HAP-1 (cell line): Measurements from ENCODE around the gene DCXR.
A peak's percentile ranks its signal among the peaks of the same experiment; 100 is the strongest.

Experiments
- DNase-seq, 2 experiments: peaks; one replicate each; pipeline ENCODE4 v3.0.0-alpha.2; 2016 to 2020; ENCODE audit warnings: low spot score in 2 of 2
- H3K27me3 ChIP-seq: fragments of 250-450 bp; sonication (Bioruptor Pico); 2 replicates; pipeline ENCODE4 v1.5.1; 2020; ENCODE audit warnings: low read depth, mild to moderate bottlenecking, moderate library complexity
- H3K36me3 ChIP-seq: fragments of 250-450 bp; sonication (Bioruptor Pico); replicated peaks from 2 replicates; pipeline ENCODE4 v1.5.1; 2020; ENCODE audit warnings: mild to moderate bottlenecking
- H3K4me1 ChIP-seq: fragments of 250-450 bp; sonication (Bioruptor Pico); 2 replicates; pipeline ENCODE4 v1.5.1; 2020; ENCODE audit warnings: mild to moderate bottlenecking
- H3K4me3 ChIP-seq: fragments of 250-450 bp; sonication (Bioruptor Pico); 2 replicates; pipeline ENCODE4 v1.5.1; 2020; ENCODE audit warnings: mild to moderate bottlenecking, moderate library complexity
- H3K9me3 ChIP-seq: fragments of 250-450 bp; sonication (Bioruptor Pico); 2 replicates; pipeline ENCODE4 v1.5.1; 2020; ENCODE audit warnings: mild to moderate bottlenecking, moderate library complexity
- in situ Hi-C: fragments of 300-500 bp; cut with MboI; formaldehyde crosslinking; loops from 3 replicates; pipeline ENCODE4 v1.14.3; 2020; ENCODE audit warnings: low sequenced_read_pairs, inconsistent platforms, mixed read lengths

DCXR gene

DNA sequence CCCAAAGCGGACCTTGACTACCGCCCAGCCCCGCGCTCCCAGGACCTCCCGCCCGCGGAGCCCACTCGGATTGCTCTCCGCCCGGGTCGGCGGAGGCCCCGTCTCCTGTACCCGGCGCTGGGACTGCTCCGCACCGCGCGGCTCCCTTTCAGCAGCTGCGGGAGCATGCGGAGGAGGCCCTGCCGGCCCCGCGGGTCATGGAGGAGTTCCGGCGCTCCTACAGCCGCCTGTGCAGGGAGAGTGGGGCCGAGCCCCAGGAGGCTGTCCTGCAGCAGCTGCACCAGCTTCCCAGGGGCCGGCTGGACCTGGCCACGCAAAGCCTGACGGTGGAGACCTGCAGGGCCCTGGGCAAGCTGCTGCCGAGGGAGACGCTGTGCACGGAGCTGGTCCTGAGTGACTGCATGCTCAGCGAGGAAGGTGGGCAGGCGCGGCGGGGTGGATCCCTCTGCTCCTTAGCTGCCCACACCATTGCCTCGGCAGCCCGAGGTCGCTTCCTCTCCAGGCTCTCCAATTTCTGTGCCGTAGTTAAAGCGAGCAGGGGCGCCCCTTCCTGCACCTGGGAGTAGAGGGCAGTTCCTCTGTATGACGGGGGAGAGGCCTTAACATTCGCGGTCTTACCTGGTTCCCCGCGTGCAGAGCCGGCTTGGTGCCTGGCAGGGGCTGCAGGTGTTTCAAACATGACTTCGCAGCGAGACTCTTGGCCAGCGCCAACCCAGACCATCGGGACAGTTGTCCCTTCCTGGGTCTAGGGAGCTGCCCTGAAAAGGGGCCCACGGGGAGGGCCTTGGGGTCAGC is 13.9 kb downstream of the DCXR start:
- H3K4me3 ChIP-seq, result peak overlapping the region; percentile 70
- peaks cover 18% of the 10 kb centered on the region for H3K36me3 ChIP-seq
- no peaks in the 10 kb centered on the region for H3K9me3 ChIP-seq
- no peaks in the 10 kb centered on the region for H3K27me3 ChIP-seq
- DNase-seq, result peak in 1 of 2 experiments; percentile 45
- in situ Hi-C loops, result loop anchor here (5.0 kb wide), 1 partner anchor 96 kb away; the partner anchor contains the start of gene MAFG
- peaks cover 11% of the 10 kb centered on the region for H3K4me1 ChIP-seq

DNA sequence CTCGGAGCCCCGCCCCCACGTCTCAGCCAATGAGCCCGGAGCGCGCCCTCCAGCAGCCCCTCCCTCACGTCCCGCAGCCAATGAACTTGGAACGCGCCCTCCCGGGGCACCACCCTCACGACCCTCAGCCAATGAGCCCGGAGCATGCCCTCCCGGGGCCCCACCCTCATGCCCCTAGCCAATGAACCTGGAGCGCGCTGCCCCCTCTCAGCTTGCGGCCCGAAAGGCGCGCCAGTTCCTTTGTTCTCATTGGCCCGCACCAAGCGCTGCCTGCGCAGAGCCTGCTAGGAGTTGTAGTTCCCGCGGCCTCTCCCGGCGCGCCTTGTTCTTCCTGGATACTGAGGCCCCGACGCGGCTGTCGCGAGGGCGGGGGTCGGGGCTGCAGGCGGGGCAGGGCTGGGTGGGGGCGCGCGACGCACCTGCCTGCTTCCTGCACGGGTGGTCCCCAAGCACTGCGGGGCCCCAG is 14.5 kb downstream of the DCXR start, which contains the start of gene LRRC45:
Gene LRRC45, plus strand, starts transcription at position 325 of the 466 bp plus-strand sequence. CDS start 339 bp downstream, outside the sequence.
- DNase-seq, result peak; percentile 99 to 100
- H3K27me3 ChIP-seq, result no peaks in the 10 kb centered on the region
- no peaks in the 10 kb centered on the region for H3K9me3 ChIP-seq
- H3K36me3 ChIP-seq, result peaks cover 22% of the 10 kb centered on the region
- in situ Hi-C loops, result loop anchor here (5.0 kb wide), 1 partner anchor 96 kb away; the partner anchor contains the start of gene MAFG
- peaks cover 11% of the 10 kb centered on the region for H3K4me1 ChIP-seq
- H3K4me3 ChIP-seq, result peak within 1 kb of the TSS; percentile 99

DNA sequence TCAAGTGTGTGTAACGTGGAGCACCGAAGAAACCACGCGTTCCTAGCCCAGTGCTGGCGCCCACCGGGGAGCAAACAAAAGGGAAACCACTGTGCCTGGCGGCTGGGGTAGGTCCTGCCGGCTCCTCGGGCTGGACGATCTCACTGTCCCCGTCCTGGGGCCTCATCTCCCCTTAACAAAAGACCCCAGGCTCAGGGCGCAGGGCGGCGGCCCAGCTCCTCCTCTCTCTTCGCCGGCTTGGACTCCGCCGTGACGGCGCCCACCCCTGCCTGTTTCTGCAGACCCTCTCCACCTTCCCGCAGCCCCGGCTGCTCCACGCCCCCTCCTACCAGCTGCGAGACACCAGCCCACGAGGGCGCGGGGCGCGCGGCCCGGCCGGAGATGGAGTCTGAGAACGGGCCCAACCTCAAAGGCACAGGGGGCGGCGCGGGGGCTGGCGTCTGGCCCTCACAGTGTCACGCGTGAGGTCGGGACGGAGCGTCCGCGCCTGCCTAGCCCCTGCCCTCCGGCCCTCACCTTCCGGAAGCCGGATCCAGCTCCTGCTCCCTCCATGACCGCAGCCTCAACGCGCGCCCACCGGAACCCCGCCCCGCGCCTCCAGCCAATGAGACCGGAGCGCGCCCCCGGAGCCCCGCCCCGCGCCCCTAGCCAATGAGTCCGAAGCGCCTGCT is 15.1 kb downstream of the DCXR start, which contains the start of gene CENPX:
Gene CENPX, minus strand, starts transcription at position 569 of the 671 bp plus-strand sequence. Its CDS starts 17 bp downstream, at position 552.
- Histone ChIP-seq H3K4me1 (peaks cover 11% of the 10 kb centered on the region), H3K4me3 (peak within 1 kb of the TSS; percentile 99), H3K36me3 (peaks cover 22% of the 10 kb centered on the region), H3K27me3 (no peaks in the 10 kb centered on the region), H3K9me3 (no peaks in the 10 kb centered on the region)
- peak in 1 of 2 experiments; percentile 42 for DNase-seq
- in situ Hi-C loops, result loop anchor here (5.0 kb wide), 1 partner anchor 95 kb away; the partner anchor contains the start of gene MAFG

DNA sequence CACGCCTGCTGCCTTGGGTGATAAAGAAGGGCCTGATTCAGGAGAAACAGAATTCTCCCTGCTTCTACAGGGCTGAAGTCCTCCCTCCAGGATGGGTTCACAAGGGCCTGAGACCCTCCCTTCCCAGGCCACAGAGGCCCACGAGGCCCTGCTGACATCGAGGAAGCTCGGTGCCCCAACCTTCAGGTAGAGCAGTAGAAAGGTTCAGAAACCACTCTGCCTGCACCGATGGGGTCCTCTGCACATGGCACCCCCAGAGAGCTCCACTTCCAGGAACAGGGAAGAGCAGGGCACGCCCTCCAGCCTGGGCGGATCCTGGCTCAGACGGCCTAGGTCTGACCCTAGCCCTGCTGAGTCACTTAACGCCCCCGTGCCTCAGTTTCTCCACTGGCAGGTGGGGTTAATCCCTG is 15.6 kb downstream of the DCXR start:
- Histone ChIP-seq H3K9me3 (no peaks in the 10 kb centered on the region), H3K27me3 (no peaks in the 10 kb centered on the region), H3K36me3 (peaks cover 17% of the 10 kb centered on the region), H3K4me1 (peaks cover 11% of the 10 kb centered on the region), H3K4me3 (peak overlapping the region; percentile 99)
- in situ Hi-C loops, result loop anchor here (5.0 kb wide), 1 partner anchor 95 kb away; the partner anchor contains the start of gene MAFG
- no peak for DNase-seq

DNA sequence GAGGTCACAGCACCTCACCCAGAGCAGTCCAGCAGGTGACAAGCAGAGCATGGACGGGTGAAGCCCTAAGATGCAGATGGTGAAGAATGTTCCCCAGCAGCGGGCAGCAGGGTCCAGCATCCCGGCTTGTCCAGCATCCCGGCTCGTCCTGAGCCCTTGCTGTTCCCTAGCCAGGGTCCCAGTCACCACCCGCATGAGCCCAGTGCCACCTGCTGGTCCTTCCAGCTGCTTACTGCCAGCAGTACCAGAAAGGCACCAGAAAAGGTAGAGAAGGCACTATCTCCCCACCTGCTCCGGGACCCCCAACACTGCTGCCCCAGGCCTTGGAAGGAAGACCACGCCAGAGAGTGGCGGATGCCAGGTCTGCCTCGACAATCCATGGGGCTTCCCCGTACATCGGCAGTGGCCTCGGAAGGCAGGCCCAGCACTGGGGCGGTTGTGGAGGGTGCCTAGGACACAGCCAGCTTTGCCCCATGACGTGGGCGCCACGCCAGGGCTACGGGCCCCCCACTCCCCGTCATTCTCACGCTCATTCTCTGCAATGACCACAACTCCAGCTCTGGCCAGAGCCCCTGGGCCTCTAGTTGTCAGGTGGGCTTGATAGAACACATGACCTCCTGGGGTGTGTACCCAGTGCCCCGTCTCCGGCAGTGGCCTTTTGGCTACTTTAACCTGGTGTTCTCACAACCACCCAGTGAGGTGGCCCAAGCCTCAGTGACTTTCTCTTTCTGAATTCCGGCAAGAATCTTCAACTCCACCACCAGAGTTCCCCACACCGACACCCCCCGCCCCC is 16.2 kb downstream of the DCXR start:
- Histone ChIP-seq H3K36me3 (peaks cover 17% of the 10 kb centered on the region), H3K9me3 (no peaks in the 10 kb centered on the region), H3K4me1 (peaks cover 11% of the 10 kb centered on the region), H3K27me3 (no peaks in the 10 kb centered on the region), H3K4me3 (peak overlapping the region; percentile 99)
- peak in 1 of 2 experiments; percentile 72 for DNase-seq
- in situ Hi-C loops, result loop anchor here (5.0 kb wide), 1 partner anchor 94 kb away; the partner anchor contains the start of gene MAFG

DNA sequence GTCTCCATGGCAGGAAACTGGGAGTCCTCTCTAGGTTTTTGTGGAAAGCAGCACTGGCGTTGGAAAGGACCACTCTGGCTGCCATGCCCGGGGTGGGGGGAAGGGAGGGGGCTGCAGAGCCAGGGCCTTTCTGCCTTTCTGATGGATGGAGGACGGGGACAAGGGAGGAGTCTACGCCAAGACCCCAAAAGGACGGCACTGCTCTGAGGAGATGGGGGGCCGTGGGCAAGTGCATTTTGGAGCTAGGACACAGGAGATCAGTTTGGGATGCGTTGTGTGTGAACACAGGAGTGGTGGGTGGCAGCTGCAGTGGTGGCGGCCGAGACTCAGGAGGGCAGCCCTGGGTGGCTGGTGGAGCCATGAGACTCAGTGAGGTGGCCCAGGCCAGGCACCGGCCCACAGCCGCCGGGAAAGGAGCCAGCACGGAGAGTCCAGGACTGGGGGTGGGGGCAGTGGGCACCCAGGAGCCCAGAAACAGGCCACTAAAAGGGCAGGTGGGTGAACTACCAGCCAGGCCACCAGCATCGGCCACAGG is 16.9 kb downstream of the DCXR start:
- DNase-seq, result no peak
- Histone ChIP-seq H3K9me3 (no peaks in the 10 kb centered on the region), H3K27me3 (no peaks in the 10 kb centered on the region), H3K36me3 (peaks cover 17% of the 10 kb centered on the region), H3K4me3 (no peak overlapping the region; the same call in 1 of the 2 replicates), H3K4me1 (peaks cover 11% of the 10 kb centered on the region)
- in situ Hi-C loops, result loop anchor here (5.0 kb wide), 1 partner anchor 93 kb away; the partner anchor contains the start of gene MAFG

DNA sequence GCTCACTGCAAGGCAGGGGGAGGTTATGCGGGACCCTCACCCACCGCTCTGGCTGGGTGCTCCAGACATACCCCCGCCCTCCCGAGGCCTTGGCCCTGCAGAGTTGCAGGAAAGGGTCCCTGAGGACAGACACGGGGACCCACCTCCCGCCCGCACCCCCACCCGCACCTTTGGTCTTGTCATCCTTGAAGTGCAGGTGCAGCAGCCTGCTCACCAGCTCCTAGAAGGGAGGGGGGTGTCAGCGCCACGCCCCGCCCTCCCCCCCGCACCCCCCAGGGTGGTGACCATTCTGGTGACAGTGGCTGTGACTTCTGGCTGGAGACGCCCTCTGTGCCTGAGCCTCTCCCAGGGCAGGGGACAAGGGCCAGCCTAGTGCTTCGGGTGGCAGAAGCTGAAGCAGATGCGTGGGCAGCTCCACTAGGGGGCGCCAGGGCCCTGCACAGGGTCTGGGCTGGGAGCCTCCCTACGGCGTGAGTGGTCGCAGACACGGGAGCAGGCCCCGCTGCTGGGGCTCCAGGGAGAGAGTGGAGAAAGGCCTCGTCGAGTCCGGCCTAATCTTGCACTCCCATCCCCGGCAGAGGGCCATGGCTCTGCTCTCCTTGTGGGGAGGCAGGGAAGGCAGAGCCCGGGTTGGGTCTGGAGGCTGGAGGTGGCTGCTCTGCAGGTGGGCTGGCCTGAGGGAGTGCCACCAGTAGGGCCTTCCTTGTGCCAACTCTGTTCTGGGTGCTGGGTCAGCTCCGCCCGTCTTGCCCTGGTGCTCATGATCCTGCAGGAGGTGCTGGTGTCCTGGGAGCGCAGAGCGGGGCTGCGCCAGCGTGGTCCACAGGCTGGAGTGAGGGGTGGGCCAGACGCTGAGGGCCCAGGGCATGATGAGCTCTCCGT is 17.6 kb downstream of the DCXR start:
- no peaks in the 10 kb centered on the region for H3K9me3 ChIP-seq
- peaks cover 16% of the 10 kb centered on the region for H3K36me3 ChIP-seq
- H3K4me1 ChIP-seq, result peaks cover 11% of the 10 kb centered on the region
- H3K27me3 ChIP-seq, result no peaks in the 10 kb centered on the region
- DNase-seq, result peak; percentile 23 to 89
- H3K4me3 ChIP-seq, result no peak overlapping the region
- in situ Hi-C loops, result loop anchor here (5.0 kb wide), 1 partner anchor 93 kb away; the partner anchor contains the start of gene MAFG

DNA sequence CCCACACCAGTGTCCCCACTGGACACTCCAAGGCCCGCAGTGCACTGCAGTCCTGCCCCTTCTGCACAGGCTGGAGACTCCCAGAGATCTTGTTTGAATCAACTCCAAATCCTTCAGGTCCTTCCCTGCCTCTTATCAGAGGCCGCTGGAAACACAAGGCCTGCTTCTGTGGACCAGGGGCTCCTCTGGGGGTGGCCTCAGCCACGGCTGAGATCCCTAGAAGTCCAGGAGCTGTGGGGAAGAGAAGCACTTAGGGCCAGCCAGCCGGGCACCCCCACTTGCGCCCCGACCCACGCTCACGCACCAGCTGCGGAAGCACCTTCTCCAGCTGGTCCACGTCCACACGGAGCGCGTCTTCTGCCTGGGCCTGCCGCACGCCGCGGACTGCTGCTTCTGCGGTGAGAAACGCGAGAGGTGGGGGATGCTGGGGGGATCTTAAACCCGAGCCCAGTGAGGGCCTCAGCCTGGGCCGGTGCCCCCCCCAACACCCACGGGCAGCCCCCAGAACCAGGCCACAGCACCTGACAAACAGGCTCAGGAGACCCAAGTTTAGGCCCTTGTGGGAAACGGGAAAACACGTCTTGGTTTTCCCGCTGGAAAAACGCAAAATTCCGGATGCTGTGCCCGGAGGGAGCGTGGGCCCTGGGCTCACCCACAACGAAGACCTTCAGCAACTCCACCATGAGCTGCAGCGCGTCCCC is 18.4 kb downstream of the DCXR start:
- in situ Hi-C loops, result no loop called here
- Histone ChIP-seq H3K4me1 (peaks cover 11% of the 10 kb centered on the region), H3K27me3 (no peaks in the 10 kb centered on the region), H3K4me3 (no peak overlapping the region), H3K36me3 (peaks cover 11% of the 10 kb centered on the region), H3K9me3 (no peaks in the 10 kb centered on the region)
- DNase-seq, result no peak

DNA sequence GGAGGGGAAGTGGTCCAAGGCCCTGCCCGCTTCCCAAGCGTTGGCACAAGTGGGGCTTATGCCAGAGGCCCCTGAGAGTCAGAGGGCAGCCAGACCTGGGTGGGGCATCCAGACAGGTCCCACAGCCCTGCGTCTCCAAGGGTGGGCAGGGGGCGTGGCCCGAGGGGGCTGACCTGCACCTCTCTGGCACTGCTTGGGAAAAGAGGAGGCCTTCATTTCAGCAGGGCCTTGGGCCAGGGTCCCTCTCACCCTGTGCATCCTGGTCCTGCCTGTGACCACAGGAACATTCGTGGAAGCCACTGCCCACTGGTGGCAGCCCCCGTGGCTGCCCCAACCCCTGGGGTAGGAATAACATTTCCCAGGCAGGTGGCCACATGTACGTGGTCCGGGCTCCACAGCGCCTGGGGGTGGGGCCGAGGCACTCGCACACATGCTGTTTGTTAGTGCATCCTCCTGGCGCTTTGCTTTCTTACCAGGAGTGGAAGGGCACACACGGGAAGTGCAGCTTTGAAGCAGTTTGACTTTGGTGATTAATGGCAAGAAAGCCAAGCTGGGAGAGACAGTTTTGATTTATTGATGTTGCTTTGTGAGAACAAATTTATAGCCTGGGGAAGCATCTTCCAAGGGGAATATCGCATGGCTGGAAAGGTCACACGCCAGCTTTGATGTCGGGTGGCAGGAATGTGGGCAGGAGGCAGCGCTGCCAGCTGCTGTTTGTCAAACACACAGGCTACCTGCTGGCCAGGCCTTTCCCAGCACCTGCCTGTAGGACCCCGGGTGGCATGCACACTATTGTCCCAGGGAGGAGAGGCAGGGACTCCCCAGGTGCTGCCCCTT is 19.1 kb downstream of the DCXR start:
- in situ Hi-C loops, result no loop called here
- H3K4me3 ChIP-seq, result no peak overlapping the region
- no peak for DNase-seq
- peaks cover 11% of the 10 kb centered on the region for H3K4me1 ChIP-seq
- no peaks in the 10 kb centered on the region for H3K27me3 ChIP-seq
- peaks cover 11% of the 10 kb centered on the region for H3K36me3 ChIP-seq
- H3K9me3 ChIP-seq, result no peaks in the 10 kb centered on the region

DNA sequence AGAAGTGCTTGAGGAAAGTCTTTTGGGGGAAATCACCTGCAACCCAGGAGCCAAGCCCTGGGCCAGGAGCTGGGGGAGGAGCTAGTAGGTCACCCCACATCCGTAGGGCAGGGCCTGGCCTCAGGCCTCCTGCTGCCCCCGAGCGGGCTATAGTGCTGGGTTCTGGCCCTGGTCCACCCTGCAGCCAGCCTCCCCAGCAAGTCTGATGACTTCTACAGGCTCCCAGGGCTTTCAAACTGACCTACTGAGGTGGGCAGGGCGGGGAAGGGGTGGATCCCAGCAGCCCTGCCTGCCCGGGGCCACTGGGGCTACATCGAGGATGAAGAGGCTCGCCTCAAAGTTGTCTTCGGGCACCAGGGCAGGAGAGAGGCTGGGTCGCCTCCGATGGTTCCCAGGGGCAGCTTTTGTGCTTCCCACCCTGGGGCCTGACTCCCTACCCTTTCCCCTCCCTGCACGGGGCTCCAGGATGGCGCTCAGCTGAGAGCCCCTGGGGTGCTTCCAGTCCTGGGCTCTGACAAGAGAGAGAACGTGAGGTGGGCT is 19.8 kb downstream of the DCXR start:
- peaks cover 11% of the 10 kb centered on the region for H3K36me3 ChIP-seq
- peaks cover 11% of the 10 kb centered on the region for H3K4me1 ChIP-seq
- DNase-seq, result no peak
- H3K9me3 ChIP-seq, result no peaks in the 10 kb centered on the region
- no peaks in the 10 kb centered on the region for H3K27me3 ChIP-seq
- no peak overlapping the region for H3K4me3 ChIP-seq
- in situ Hi-C loops, result no loop called here
